H9 (cell line): ENCODE measurements around the gene USP13. TPM values are rescaled to one million over a fixed set of nuclear protein-coding genes. Genes with fewer than 3 reads are reported as not detected.

Source experiments
- DNase-seq: peaks from one replicate; pipeline ENCODE4 v3.0.0-alpha.2; 2017
- H2AFZ ChIP-seq: one replicate; pipeline ENCODE4 v1.6.1; 2013; ENCODE audit warnings: mild to moderate bottlenecking, low read length, control low read depth, moderate library complexity
- H2AK5ac ChIP-seq: 2 replicates; pipeline ENCODE4 v1.6.1; 2013; ENCODE audit warnings: low read length, control low read depth, mixed read lengths; ENCODE audit not compliant: insufficient read length
- H2BK120ac ChIP-seq: one replicate; pipeline ENCODE4 v1.6.1; 2013; ENCODE audit warnings: low read depth, mild to moderate bottlenecking, low read length, control low read depth, inconsistent platforms; ENCODE audit not compliant: poor library complexity, severe bottlenecking
- H2BK12ac ChIP-seq: 2 replicates; pipeline ENCODE4 v1.6.1; 2013; ENCODE audit warnings: low read length, control low read depth, mixed read lengths, low read depth; ENCODE audit not compliant: insufficient read length
- H2BK15ac ChIP-seq: 2 replicates; pipeline ENCODE4 v1.6.1; 2013; ENCODE audit warnings: low read depth, low read length, control low read depth
- H2BK20ac ChIP-seq: one replicate; pipeline ENCODE4 v1.6.1; 2013; ENCODE audit warnings: low read depth, mild to moderate bottlenecking, low read length, control low read depth, inconsistent platforms; ENCODE audit not compliant: poor library complexity, severe bottlenecking
- H2BK5ac ChIP-seq: 2 replicates; pipeline ENCODE4 v1.6.1; 2013; ENCODE audit warnings: low read length, control low read depth, mixed read lengths; ENCODE audit not compliant: insufficient read length
- H3K14ac ChIP-seq: 2 replicates; pipeline ENCODE4 v1.6.1; 2013; ENCODE audit warnings: low read length, control low read depth; ENCODE audit not compliant: insufficient read depth
- H3K18ac ChIP-seq: 2 replicates; pipeline ENCODE4 v1.6.1; 2013; ENCODE audit warnings: low read depth, mild to moderate bottlenecking, mixed read lengths, low read length, control low read depth; ENCODE audit not compliant: insufficient read length
- H3K23ac ChIP-seq: 2 replicates; pipeline ENCODE4 v1.6.1; 2013; ENCODE audit warnings: low read length, control low read depth, mixed read lengths, low read depth; ENCODE audit not compliant: insufficient read length
- H3K23me2 ChIP-seq: 2 replicates; pipeline ENCODE4 v1.6.1; 2013; ENCODE audit warnings: low read depth, mild to moderate bottlenecking, mixed read lengths, low read length, control low read depth; ENCODE audit not compliant: insufficient read length, poor library complexity, severe bottlenecking
- H3K27ac ChIP-seq: 2 replicates; pipeline ENCODE4 v1.5.1; 2013; ENCODE audit warnings: low read length, control low read depth, mixed read lengths, low read depth; ENCODE audit not compliant: insufficient read length
- H3K27me3 ChIP-seq: 2 replicates; pipeline ENCODE4 v1.6.1; 2013; ENCODE audit warnings: low read length, control low read depth, inconsistent platforms; ENCODE audit not compliant: insufficient read depth
- H3K4ac ChIP-seq: 2 replicates; pipeline ENCODE4 v1.6.1; 2013; ENCODE audit warnings: low read depth, mild to moderate bottlenecking, control low read depth, inconsistent platforms, low read length, moderate library complexity
- H3K4me1 ChIP-seq: 2 replicates; pipeline ENCODE4 v1.6.1; 2013; ENCODE audit warnings: low read length, control low read depth, inconsistent platforms; ENCODE audit not compliant: insufficient read depth
- H3K4me2 ChIP-seq: 2 replicates; pipeline ENCODE4 v1.6.1; 2013; ENCODE audit warnings: low read length, control low read depth, mixed read lengths; ENCODE audit not compliant: insufficient read length, insufficient read depth
- H3K56ac ChIP-seq: 2 replicates; pipeline ENCODE4 v1.6.1; 2013; ENCODE audit warnings: low read depth, mild to moderate bottlenecking, mixed read lengths, low read length, control low read depth; ENCODE audit not compliant: insufficient read length
- H3K79me1 ChIP-seq: 2 replicates; pipeline ENCODE4 v1.6.1; 2013; ENCODE audit warnings: low read depth, mild to moderate bottlenecking, moderate library complexity, low read length, control low read depth, inconsistent platforms; ENCODE audit not compliant: insufficient read depth, poor library complexity, severe bottlenecking
- H3K79me2 ChIP-seq: 2 replicates; pipeline ENCODE4 v1.6.1; 2013; ENCODE audit warnings: low read length, control low read depth, inconsistent platforms; ENCODE audit not compliant: insufficient read depth
- H3K9ac ChIP-seq: 2 replicates; pipeline ENCODE4 v1.6.1; 2013; ENCODE audit warnings: low read length, control low read depth, mixed read lengths; ENCODE audit not compliant: insufficient read length; ENCODE audit errors: extremely low read depth
- H3K9me3 ChIP-seq: one replicate; pipeline ENCODE4 v1.6.1; 2013; ENCODE audit warnings: low read depth, low read length, inconsistent platforms; ENCODE audit not compliant: control insufficient read depth
- H3T11ph ChIP-seq: one replicate; pipeline ENCODE4 v1.6.1; 2013; ENCODE audit warnings: mild to moderate bottlenecking, low read length, control low read depth, inconsistent platforms
- H4K20me1 ChIP-seq: one replicate; pipeline ENCODE4 v1.6.1; 2013; ENCODE audit not compliant: control insufficient read depth, insufficient read length, insufficient read depth
- H4K5ac ChIP-seq: 2 replicates; pipeline ENCODE4 v1.6.1; 2013; ENCODE audit warnings: low read depth, mild to moderate bottlenecking, mixed read lengths, low read length, control low read depth; ENCODE audit not compliant: insufficient read length
- H4K8ac ChIP-seq: replicated peaks from 2 replicates; pipeline ENCODE4 v1.6.1; 2013; ENCODE audit warnings: low read length, control low read depth, mixed read lengths, low read depth; ENCODE audit not compliant: insufficient read length
- H4K91ac ChIP-seq: 2 replicates; pipeline ENCODE4 v1.6.1; 2013; ENCODE audit warnings: low read depth, mild to moderate bottlenecking, moderate library complexity, mixed read lengths, low read length, control low read depth; ENCODE audit not compliant: insufficient read length
- H3K27ac Mint-ChIP-seq, 3 experiments: 2 replicates in 2 of 3; 3 replicates in 1 of 3; pipeline ENCODE4 v1.8.0; 2020 to 2021; ENCODE audit warnings: mixed read lengths in 3 of 3, mild to moderate bottlenecking in 1 of 3, moderate library complexity in 1 of 3
- H3K27me3 Mint-ChIP-seq: 2 replicates; pipeline ENCODE4 v1.8.0; 2021; ENCODE audit warnings: low read depth, mild to moderate bottlenecking, moderate library complexity, mixed read lengths
- H3K36me3 Mint-ChIP-seq, 3 experiments: 2 replicates in 2 of 3; 3 replicates in 1 of 3; pipeline ENCODE4 v1.8.0; 2020 to 2021; ENCODE audit warnings: low read depth in 3 of 3, mixed read lengths in 3 of 3; ENCODE audit not compliant: insufficient read depth in 1 of 3
- H3K4me1 Mint-ChIP-seq, 2 experiments: 2 replicates each; pipeline ENCODE4 v1.8.0; 2020; ENCODE audit warnings: mixed read lengths in 2 of 2
- H3K4me3 Mint-ChIP-seq, 2 experiments: 2 replicates in 1 of 2; 3 replicates in 1 of 2; pipeline ENCODE4 v1.8.0; 2020 to 2021; ENCODE audit warnings: mild to moderate bottlenecking in 2 of 2, mixed read lengths in 2 of 2, moderate library complexity in 1 of 2
- H3K9me3 Mint-ChIP-seq, 2 experiments: 2 replicates in 1 of 2; 3 replicates in 1 of 2; pipeline ENCODE4 v1.8.0; 2020; ENCODE audit warnings: mild to moderate bottlenecking in 2 of 2, mixed read lengths in 2 of 2, moderate library complexity in 1 of 2
- WGBS: extraction: QIAGEN DNeasy Blood & Tissue Kit; methylation state at CpG from one replicate; pipeline ENCODE4 v1.1.7; 2013; ENCODE audit warnings: missing lambda C conversion rate, low lambda C conversion rate, mixed read lengths; ENCODE audit not compliant: insufficient read length; ENCODE audit errors: extremely low coverage; 5-methylcytosine and 5-hydroxymethylcytosine counted together
- total RNA-seq: library from RNA; stranded (reverse); gene quantifications from 2 replicates; pipeline ENCODE4 v1.2.1, GENCODE V29; 2021
- TF ChIP-seq, protein P1 (sequence below): fragments of 200-600 bp; sonication (generic); conservative IDR thresholded peaks from 3 replicates; pipeline ENCODE4 v1.8.0; 2021; ENCODE audit warnings: antibody characterized with exemption, mild to moderate bottlenecking

The USP13 gene
- total RNA-seq, 1 experiment from 2014 or later: 26.7 TPM

DNA sequence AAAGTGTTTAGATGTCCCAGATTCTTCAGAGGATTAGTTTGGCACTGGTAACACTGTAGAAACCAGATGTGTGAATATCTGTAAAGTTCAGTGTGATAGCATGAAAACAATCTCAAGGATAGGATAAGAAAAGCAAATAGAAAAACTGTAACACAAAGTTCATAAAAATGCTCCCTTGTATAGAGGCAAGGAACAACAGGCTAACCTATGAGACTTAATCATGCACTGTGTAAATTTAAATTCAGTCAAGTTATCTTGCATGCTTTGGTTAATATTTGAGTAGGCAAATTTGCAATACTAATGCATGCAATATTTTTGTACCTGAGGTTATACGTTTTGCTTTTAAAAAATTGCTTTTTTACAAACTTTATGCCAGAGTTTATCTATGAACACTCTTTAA is 144.4 kb downstream of the USP13 start:
- Mint-ChIP-seq H3K4me1 (no peaks in the 10 kb centered on the region), H3K27ac (no peak overlapping the region), H3K9me3 (no peaks in the 10 kb centered on the region), H3K27me3 (no peaks in the 10 kb centered on the region), H3K4me3 (no peak overlapping the region), H3K36me3 (no peaks in the 10 kb centered on the region)
- H3K18ac ChIP-seq: no peak overlapping the region
- no peak overlapping the region for H3K4ac ChIP-seq
- H4K5ac ChIP-seq: no peak overlapping the region
- H3K9ac ChIP-seq: no peak overlapping the region
- H3K4me2 ChIP-seq: no peak overlapping the region
- H2BK120ac ChIP-seq: no peak overlapping the region
- H2BK5ac ChIP-seq: no peak overlapping the region
- no peaks in the 10 kb centered on the region for H3K23me2 ChIP-seq
- H2BK20ac ChIP-seq: no peak overlapping the region
- no peak overlapping the region for H2BK15ac ChIP-seq
- H4K91ac ChIP-seq: no peak overlapping the region
- H2BK12ac ChIP-seq: no peak overlapping the region
- no peaks in the 10 kb centered on the region for H4K20me1 ChIP-seq
- WGBS: no CpG with 5 or more reads among the region's 1 CpG
- no peak overlapping the region for H2AFZ ChIP-seq
- H3K27ac ChIP-seq: no peak overlapping the region
- no peak overlapping the region for H3K23ac ChIP-seq
- H4K8ac ChIP-seq: no peak overlapping the region
- H2AK5ac ChIP-seq: no peak overlapping the region
- no peaks in the 10 kb centered on the region for H3K4me1 ChIP-seq
- no peak overlapping the region for H3T11ph ChIP-seq
- DNase-seq: no peak
- TF ChIP-seq, protein P1, sequence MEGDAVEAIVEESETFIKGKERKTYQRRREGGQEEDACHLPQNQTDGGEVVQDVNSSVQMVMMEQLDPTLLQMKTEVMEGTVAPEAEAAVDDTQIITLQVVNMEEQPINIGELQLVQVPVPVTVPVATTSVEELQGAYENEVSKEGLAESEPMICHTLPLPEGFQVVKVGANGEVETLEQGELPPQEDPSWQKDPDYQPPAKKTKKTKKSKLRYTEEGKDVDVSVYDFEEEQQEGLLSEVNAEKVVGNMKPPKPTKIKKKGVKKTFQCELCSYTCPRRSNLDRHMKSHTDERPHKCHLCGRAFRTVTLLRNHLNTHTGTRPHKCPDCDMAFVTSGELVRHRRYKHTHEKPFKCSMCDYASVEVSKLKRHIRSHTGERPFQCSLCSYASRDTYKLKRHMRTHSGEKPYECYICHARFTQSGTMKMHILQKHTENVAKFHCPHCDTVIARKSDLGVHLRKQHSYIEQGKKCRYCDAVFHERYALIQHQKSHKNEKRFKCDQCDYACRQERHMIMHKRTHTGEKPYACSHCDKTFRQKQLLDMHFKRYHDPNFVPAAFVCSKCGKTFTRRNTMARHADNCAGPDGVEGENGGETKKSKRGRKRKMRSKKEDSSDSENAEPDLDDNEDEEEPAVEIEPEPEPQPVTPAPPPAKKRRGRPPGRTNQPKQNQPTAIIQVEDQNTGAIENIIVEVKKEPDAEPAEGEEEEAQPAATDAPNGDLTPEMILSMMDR: no peak
- no peak overlapping the region for H3K56ac ChIP-seq
- H3K79me2 ChIP-seq: no peaks in the 10 kb centered on the region
- no peaks in the 10 kb centered on the region for H3K9me3 ChIP-seq
- no peak overlapping the region for H3K14ac ChIP-seq
- H3K27me3 ChIP-seq: no peaks in the 10 kb centered on the region
- H3K79me1 ChIP-seq: no peaks in the 10 kb centered on the region
